ENCODE measurements around the gene MOXD1.

MOXD1 gene

GRCh38 chr6:132445201-132445951, 44.1 kb upstream of the MOXD1 start:
- Histone ChIP-seq H3K36me3 (ENCODE audit: low read length) (peaks cover 42% of the 10 kb centered on the region), H3K9ac (ENCODE audit: low read length) (no peak overlapping the region), H3K9me2 (replicated peaks; ENCODE audit: insufficient read depth, low read length) (no peaks in the 10 kb centered on the region), H3K79me2 (ENCODE audit: insufficient read depth, low read length) (no peaks in the 10 kb centered on the region), H3K4me2 (ENCODE audit: low read depth, low read length, poor library complexity, severe bottlenecking) (no peak overlapping the region), H3K4me3 (ENCODE audit: insufficient read depth, low read length, poor library complexity, severe bottlenecking) (no peak overlapping the region), H4K20me1 (ENCODE audit: low read depth, low read length) (no peaks in the 10 kb centered on the region), H3K27ac (ENCODE audit: low read depth, low read length) (no peak overlapping the region), H2AFZ (ENCODE audit: low read depth, low read length, severe bottlenecking) (no peak overlapping the region), H3K27me3 (ENCODE audit: low read length) (no peaks in the 10 kb centered on the region), H3K9me3 (ENCODE audit: insufficient read depth, low read length) (no peaks in the 10 kb centered on the region), H3F3A (ENCODE audit: insufficient read depth) (peaks cover 27% of the 10 kb centered on the region)
- TF ChIP-seq, protein P1, sequence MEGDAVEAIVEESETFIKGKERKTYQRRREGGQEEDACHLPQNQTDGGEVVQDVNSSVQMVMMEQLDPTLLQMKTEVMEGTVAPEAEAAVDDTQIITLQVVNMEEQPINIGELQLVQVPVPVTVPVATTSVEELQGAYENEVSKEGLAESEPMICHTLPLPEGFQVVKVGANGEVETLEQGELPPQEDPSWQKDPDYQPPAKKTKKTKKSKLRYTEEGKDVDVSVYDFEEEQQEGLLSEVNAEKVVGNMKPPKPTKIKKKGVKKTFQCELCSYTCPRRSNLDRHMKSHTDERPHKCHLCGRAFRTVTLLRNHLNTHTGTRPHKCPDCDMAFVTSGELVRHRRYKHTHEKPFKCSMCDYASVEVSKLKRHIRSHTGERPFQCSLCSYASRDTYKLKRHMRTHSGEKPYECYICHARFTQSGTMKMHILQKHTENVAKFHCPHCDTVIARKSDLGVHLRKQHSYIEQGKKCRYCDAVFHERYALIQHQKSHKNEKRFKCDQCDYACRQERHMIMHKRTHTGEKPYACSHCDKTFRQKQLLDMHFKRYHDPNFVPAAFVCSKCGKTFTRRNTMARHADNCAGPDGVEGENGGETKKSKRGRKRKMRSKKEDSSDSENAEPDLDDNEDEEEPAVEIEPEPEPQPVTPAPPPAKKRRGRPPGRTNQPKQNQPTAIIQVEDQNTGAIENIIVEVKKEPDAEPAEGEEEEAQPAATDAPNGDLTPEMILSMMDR (IDR thresholded peaks at IDR 0.05; ENCODE audit: insufficient read depth, low read length, poor library complexity, severe bottlenecking): no peak
- no peak for TF ChIP-seq EZH2phosphoT487 (conservative IDR thresholded peaks at IDR 0.05; ENCODE audit: low read length)

DNA sequence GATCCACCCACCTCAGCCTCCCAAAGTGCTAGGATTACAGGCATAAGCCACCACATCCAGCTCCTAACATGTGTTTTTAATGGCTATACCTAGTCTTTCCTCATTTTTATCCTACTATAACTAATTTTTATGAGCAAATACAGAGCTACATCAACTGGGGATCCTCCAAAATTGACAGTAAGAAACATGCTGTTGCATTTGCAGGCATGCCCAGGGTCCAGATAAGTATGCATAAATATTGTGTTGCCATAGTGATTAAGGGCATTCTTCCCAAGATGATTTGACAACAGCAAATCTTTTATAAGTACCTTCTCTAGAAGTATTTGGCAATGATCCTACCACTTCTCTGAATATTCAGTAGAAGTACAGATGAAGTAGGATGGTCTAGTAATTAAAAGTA, 41.9 kb upstream of the MOXD1 start:
- Histone ChIP-seq H4K20me1 (ENCODE audit: low read depth, low read length) (no peaks in the 10 kb centered on the region), H3K9me3 (ENCODE audit: insufficient read depth, low read length) (no peaks in the 10 kb centered on the region), H3F3A (ENCODE audit: insufficient read depth) (peaks cover 21% of the 10 kb centered on the region), H3K9me2 (replicated peaks; ENCODE audit: insufficient read depth, low read length) (no peaks in the 10 kb centered on the region), H3K4me3 (ENCODE audit: insufficient read depth, low read length, poor library complexity, severe bottlenecking) (no peak overlapping the region), H3K27me3 (ENCODE audit: low read length) (no peaks in the 10 kb centered on the region), H2AFZ (ENCODE audit: low read depth, low read length, severe bottlenecking) (no peak overlapping the region), H3K27ac (ENCODE audit: low read depth, low read length) (no peak overlapping the region), H3K79me2 (ENCODE audit: insufficient read depth, low read length) (no peaks in the 10 kb centered on the region), H3K9ac (ENCODE audit: low read length) (no peak overlapping the region), H3K36me3 (ENCODE audit: low read length) (peaks cover 30% of the 10 kb centered on the region; the same call in 1 of the 2 replicates), H3K4me2 (ENCODE audit: low read depth, low read length, poor library complexity, severe bottlenecking) (no peak overlapping the region)
- TF ChIP-seq, protein P1 (IDR thresholded peaks at IDR 0.05; ENCODE audit: insufficient read depth, low read length, poor library complexity, severe bottlenecking): no peak
- TF ChIP-seq EZH2phosphoT487 (conservative IDR thresholded peaks at IDR 0.05; ENCODE audit: low read length): no peak

DNA sequence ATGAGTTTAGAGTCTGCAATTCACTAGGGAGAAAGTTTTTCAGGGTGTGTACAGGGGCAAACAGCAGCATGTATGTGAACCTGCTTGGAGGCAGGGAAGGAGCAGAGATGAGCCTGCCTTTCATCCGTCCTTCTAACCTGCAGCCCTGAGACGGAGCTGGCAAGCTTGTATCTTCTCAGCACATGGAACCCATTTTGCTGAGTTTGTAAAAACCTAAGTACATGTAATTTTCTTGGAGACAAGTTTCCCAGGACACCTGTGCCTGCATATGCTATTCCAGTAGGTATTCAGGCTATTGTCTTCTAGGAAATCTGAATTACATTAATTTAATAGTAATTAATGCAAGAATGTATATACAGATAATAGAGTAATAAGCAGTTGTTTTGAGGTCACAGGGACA, 28.8 kb upstream of the MOXD1 start:
- Histone ChIP-seq H3K4me3 (ENCODE audit: insufficient read depth, low read length, poor library complexity, severe bottlenecking) (no peak overlapping the region), H3K36me3 (ENCODE audit: low read length) (no peaks in the 10 kb centered on the region), H3K4me2 (ENCODE audit: low read depth, low read length, poor library complexity, severe bottlenecking) (no peak overlapping the region), H4K20me1 (ENCODE audit: low read depth, low read length) (no peaks in the 10 kb centered on the region), H3K9me3 (ENCODE audit: insufficient read depth, low read length) (no peaks in the 10 kb centered on the region), H3F3A (ENCODE audit: insufficient read depth) (no peaks in the 10 kb centered on the region), H3K9ac (ENCODE audit: low read length) (no peak overlapping the region), H3K27me3 (ENCODE audit: low read length) (no peaks in the 10 kb centered on the region), H3K79me2 (ENCODE audit: insufficient read depth, low read length) (no peaks in the 10 kb centered on the region), H3K9me2 (replicated peaks; ENCODE audit: insufficient read depth, low read length) (no peaks in the 10 kb centered on the region), H3K27ac (ENCODE audit: low read depth, low read length) (no peak overlapping the region), H2AFZ (ENCODE audit: low read depth, low read length, severe bottlenecking) (no peak overlapping the region)
- TF ChIP-seq, protein P1 (IDR thresholded peaks at IDR 0.05; ENCODE audit: insufficient read depth, low read length, poor library complexity, severe bottlenecking): no peak
- TF ChIP-seq EZH2phosphoT487 (conservative IDR thresholded peaks at IDR 0.05; ENCODE audit: low read length): no peak

Measured in SU-DHL-6 (cell line).